SK-N-SH (cell line): ENCODE measurements around the gene TMPRSS12.

Experiments
- CTCF ChIP-seq: fragments of 200-600 bp; sonication (generic); IDR thresholded peaks from 2 replicates; pipeline ENCODE4 v1.6.1; 2017; ENCODE audit warnings: antibody characterized with exemption, mild to moderate bottlenecking, moderate library complexity
- GABPA ChIP-seq: IDR thresholded peaks from 2 replicates; pipeline ENCODE4 v1.4.0; 2012; ENCODE audit warnings: low read depth, mild to moderate bottlenecking
- MAX ChIP-seq: IDR thresholded peaks from 2 replicates; pipeline ENCODE4 v1.4.0; 2012; ENCODE audit warnings: low read depth
- NRF1 ChIP-seq: IDR thresholded peaks from 2 replicates; pipeline ENCODE4 v1.6.1; 2012; ENCODE audit warnings: low read depth, mild to moderate bottlenecking, low read length
- RAD21 ChIP-seq: IDR thresholded peaks from 2 replicates; pipeline ENCODE4 v1.6.1; 2012; ENCODE audit warnings: mild to moderate bottlenecking, low read length
- RXRA ChIP-seq: IDR thresholded peaks from 2 replicates; pipeline ENCODE4 v1.4.0; 2012; ENCODE audit warnings: low read depth, mild to moderate bottlenecking, borderline replicate concordance
- TEAD4 ChIP-seq: IDR thresholded peaks from 2 replicates; pipeline ENCODE4 v1.4.0; 2012; ENCODE audit warnings: mild to moderate bottlenecking, borderline replicate concordance; ENCODE audit not compliant: insufficient read depth
- YY1 ChIP-seq: IDR thresholded peaks from 2 replicates; pipeline ENCODE4 v1.4.0; 2012; ENCODE audit warnings: low read depth, mild to moderate bottlenecking

- no peak for TF ChIP-seq TEAD4
- TF ChIP-seq RAD21, result no peak
- no peak for TF ChIP-seq MAX
- TF ChIP-seq CTCF, result no peak
- TF ChIP-seq YY1, result no peak
- TF ChIP-seq RXRA, result no peak
- TF ChIP-seq GABPA, result no peak
- TF ChIP-seq NRF1, result no peak
Measured at GRCh38 chr12:50927356-50927755, 84.6 kb downstream of the TMPRSS12 start.
